Tibial artery (tissue), 4 donors: ENCODE results near the gene MRPL43.

ENCODE experiments used
- DNase-seq, 2 donors: peaks; one replicate each; pipeline ENCODE4 v3.0.0-alpha.2; 2019
- H3K27ac ChIP-seq, 2 donors: fragments of 200-600 bp; sonication (generic) in 1 of 2; 1 replicate in 1 of 2; 2 replicates in 1 of 2; pipeline ENCODE4 v1.5.1; 2018 to 2019; ENCODE audit warnings: mild to moderate bottlenecking in 1 of 2
- H3K27me3 ChIP-seq, 2 donors: fragments of 200-600 bp; sonication (generic) in 1 of 2; one replicate each; pipeline versions ENCODE4 v1.5.1 to v1.6.0; 2016 to 2019
- H3K36me3 ChIP-seq, 3 donors: fragments of 200-600 bp; sonication (generic) in 2 of 3; one replicate each; pipeline ENCODE4 v1.5.1; 2016 to 2019; ENCODE audit warnings: mild to moderate bottlenecking in 2 of 3
- H3K4me1 ChIP-seq, 4 donors: fragments of 200-600 bp; sonication (generic) in 2 of 4; 1 replicate in 3 of 4; 2 replicates in 1 of 4; pipeline ENCODE4 v1.5.1; 2016 to 2019
- H3K4me3 ChIP-seq, 2 donors: fragments of 200-600 bp; sonication (generic) in 1 of 2; 1 replicate in 1 of 2; 2 replicates in 1 of 2; pipeline ENCODE4 v1.5.1; 2018 to 2019; ENCODE audit warnings: mild to moderate bottlenecking in 2 of 2
- H3K9me3 ChIP-seq, 3 donors: fragments of 200-600 bp; sonication (generic) in 1 of 3; one replicate each; pipeline ENCODE4 v1.5.1; 2016 to 2019
- CTCF ChIP-seq, 2 experiments: fragments of 200-600 bp in 1 of 2; fragments of 450-650 bp in 1 of 2; IDR thresholded peaks; one replicate each; pipeline ENCODE4 v1.5.1; 2017 to 2019; ENCODE audit warnings: antibody characterized with exemption in 2 of 2, mild to moderate bottlenecking in 1 of 2, moderate library complexity in 1 of 2
- intact Hi-C: fragments of 100-400 bp; cut with DNase I; formaldehyde crosslinking; loops from one replicate; pipeline ENCODE4 v1.15.0; 2023; ENCODE audit warnings: low total_unique reads

The MRPL43 gene

GRCh38 chr10:101033276-101033675, 46.0 kb upstream of the MRPL43 start:
- Histone ChIP-seq H3K4me3 (peak overlapping the region; percentile 69 to 88), H3K9me3 (no peaks in the 10 kb centered on the region), H3K4me1 (peaks cover 0 to 36% (median 22%) of the 10 kb centered on the region in 4 donors), H3K36me3 (peaks cover 35 to 40% (median 39%) of the 10 kb centered on the region in 3 donors), H3K27ac (peak overlapping the region; percentile 99), H3K27me3 (peaks cover 0 to 8% of the 10 kb centered on the region in 2 donors)
- DNase-seq = no peak
- TF ChIP-seq CTCF (IDR thresholded peaks at IDR 0.05) = no peak
- intact Hi-C loops = loop anchor here (5.0 kb wide), 2 partner anchors 34 to 46 kb away; partner anchors contain the start of genes MRPL43 and TWNK

GRCh38 chr10:101032637-101033224, 45.4 kb upstream of the MRPL43 start:
- intact Hi-C loops = loop anchor here (5.0 kb wide), 2 partner anchors 35 to 45 kb away; partner anchors contain the start of genes MRPL43 and TWNK
- Histone ChIP-seq H3K27me3 (peaks cover 0 to 8% of the 10 kb centered on the region in 2 donors), H3K36me3 (peaks cover 30 to 34% (median 34%) of the 10 kb centered on the region in 3 donors), H3K4me3 (peak overlapping the region; percentile 69 to 88), H3K27ac (peak overlapping the region; percentile 99), H3K9me3 (no peaks in the 10 kb centered on the region), H3K4me1 (peaks cover 0 to 36% (median 22%) of the 10 kb centered on the region in 4 donors)
- peak; percentile 80 to 87 for DNase-seq
- no peak for TF ChIP-seq CTCF (IDR thresholded peaks at IDR 0.05)

- peak; percentile 87 to 94 for DNase-seq
- Histone ChIP-seq H3K36me3 (peaks cover 23 to 27% (median 27%) of the 10 kb centered on the region in 3 donors), H3K4me1 (peaks cover 0 to 36% (median 22%) of the 10 kb centered on the region in 4 donors), H3K27ac (peak overlapping the region; percentile 99), H3K4me3 (peak overlapping the region; percentile 69 to 88), H3K9me3 (no peaks in the 10 kb centered on the region), H3K27me3 (peaks cover 0 to 8% of the 10 kb centered on the region in 2 donors)
- TF ChIP-seq CTCF (IDR thresholded peaks at IDR 0.05) = peak in 1 of 2 experiments; percentile 22
- intact Hi-C loops = loop anchor here (5.0 kb wide), 2 partner anchors 35 to 45 kb away; partner anchors contain the start of genes MRPL43 and TWNK
These were observed 44.7 kb upstream of the MRPL43 start for GRCh38 chr10:101031796-101032636.

- H3K27ac ChIP-seq = peak within 1 kb of the TSS; percentile 99
- intact Hi-C loops = loop anchor here (5.0 kb wide), 2 partner anchors 36 to 44 kb away; partner anchors contain the start of genes MRPL43 and TWNK
- H3K4me3 ChIP-seq = peak within 1 kb of the TSS; percentile 69 to 88
- peaks cover 0 to 36% (median 22%) of the 10 kb centered on the region in 4 donors for H3K4me1 ChIP-seq
- no peak for TF ChIP-seq CTCF (IDR thresholded peaks at IDR 0.05)
- peaks cover 15 to 20% (median 19%) of the 10 kb centered on the region in 3 donors for H3K36me3 ChIP-seq
- DNase-seq = peak; percentile 93 to 98
- H3K27me3 ChIP-seq = peaks cover 0 to 8% of the 10 kb centered on the region in 2 donors
- no peaks in the 10 kb centered on the region for H3K9me3 ChIP-seq
These were observed 44.0 kb upstream of the MRPL43 start, which contains the start of the genes PDZD7 and SFXN3 for GRCh38 chr10:101031128-101031795. Gene PDZD7, minus strand, starts transcription at chr10:101031129. Its CDS starts 910 bp downstream, at chr10:101030219. Gene SFXN3, plus strand, starts transcription at chr10:101031234. Its CDS starts 3,461 bp downstream, at chr10:101034695.
